Suprapubic skin (tissue), 4 donors: ENCODE results near the gene TLE6.

Experiments
- EP300 ChIP-seq: sonication (generic); formaldehyde crosslinking; IDR thresholded peaks from one replicate; pipeline ENCODE4 v1.6.1; 2017; ENCODE audit warnings: antibody characterized with exemption
- POLR2A ChIP-seq, 2 donors: fragments of 450-650 bp; IDR thresholded peaks; one replicate each; pipeline ENCODE4 v1.6.1; 2017; ENCODE audit warnings: antibody characterized with exemption in 2 of 2, mild to moderate bottlenecking in 2 of 2, moderate library complexity in 2 of 2
- POLR2AphosphoS5 ChIP-seq, 3 donors: sonication (generic); formaldehyde crosslinking; IDR thresholded peaks; one replicate each; pipeline ENCODE4 v1.6.1; 2017; ENCODE audit warnings: antibody characterized with exemption in 3 of 3
- TF ChIP-seq, protein P1 (sequence below), 2 donors: fragments of 200-600 bp in 1 of 2; fragments of 450-650 bp in 1 of 2; sonication (generic) in 1 of 2; IDR thresholded peaks; one replicate each; pipeline ENCODE4 v1.5.1; 2016 to 2019; ENCODE audit warnings: antibody characterized with exemption in 2 of 2, mild to moderate bottlenecking in 1 of 2, moderate library complexity in 1 of 2

DNA sequence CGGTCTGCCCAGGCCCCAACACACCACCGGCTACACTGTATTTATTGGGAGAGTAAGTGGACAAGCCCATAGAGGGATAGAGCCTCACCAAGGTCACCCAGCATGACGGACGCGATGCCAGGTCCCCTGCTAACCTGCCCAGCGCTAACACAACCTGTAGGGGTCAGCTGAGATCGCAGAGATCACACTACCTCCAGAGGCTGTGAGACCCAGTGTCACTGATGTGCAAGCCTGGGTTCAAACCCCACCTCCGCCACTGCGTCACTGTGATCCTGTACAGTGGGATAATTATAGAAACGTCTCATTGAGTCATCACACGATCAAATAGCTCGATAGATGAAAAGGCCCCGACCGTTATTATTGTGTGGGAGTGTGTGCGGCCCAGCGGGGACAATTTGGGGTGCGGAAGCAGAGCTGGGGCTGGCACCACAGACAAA lies 62.3 kb downstream of the TLE6 start:
- no peak for TF ChIP-seq POLR2AphosphoS5 (IDR thresholded peaks at IDR 0.05)
- TF ChIP-seq, protein P1, sequence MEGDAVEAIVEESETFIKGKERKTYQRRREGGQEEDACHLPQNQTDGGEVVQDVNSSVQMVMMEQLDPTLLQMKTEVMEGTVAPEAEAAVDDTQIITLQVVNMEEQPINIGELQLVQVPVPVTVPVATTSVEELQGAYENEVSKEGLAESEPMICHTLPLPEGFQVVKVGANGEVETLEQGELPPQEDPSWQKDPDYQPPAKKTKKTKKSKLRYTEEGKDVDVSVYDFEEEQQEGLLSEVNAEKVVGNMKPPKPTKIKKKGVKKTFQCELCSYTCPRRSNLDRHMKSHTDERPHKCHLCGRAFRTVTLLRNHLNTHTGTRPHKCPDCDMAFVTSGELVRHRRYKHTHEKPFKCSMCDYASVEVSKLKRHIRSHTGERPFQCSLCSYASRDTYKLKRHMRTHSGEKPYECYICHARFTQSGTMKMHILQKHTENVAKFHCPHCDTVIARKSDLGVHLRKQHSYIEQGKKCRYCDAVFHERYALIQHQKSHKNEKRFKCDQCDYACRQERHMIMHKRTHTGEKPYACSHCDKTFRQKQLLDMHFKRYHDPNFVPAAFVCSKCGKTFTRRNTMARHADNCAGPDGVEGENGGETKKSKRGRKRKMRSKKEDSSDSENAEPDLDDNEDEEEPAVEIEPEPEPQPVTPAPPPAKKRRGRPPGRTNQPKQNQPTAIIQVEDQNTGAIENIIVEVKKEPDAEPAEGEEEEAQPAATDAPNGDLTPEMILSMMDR (IDR thresholded peaks at IDR 0.05): no peak
- no peak for TF ChIP-seq POLR2A (IDR thresholded peaks at IDR 0.05)
- no peak for TF ChIP-seq EP300
